KMS-11 (cell line): ENCODE measurements around the gene SKAP2.

ENCODE experiments used
- H2AFZ ChIP-seq: fragments of 200-600 bp; sonication (generic); 2 replicates; pipeline ENCODE4 v1.6.1; 2016; ENCODE audit warnings: antibody characterized with exemption, mixed run types, low read depth
- H3K27ac ChIP-seq: fragments of 200-600 bp; sonication (generic); 2 replicates; pipeline ENCODE4 v1.6.1; 2016; ENCODE audit warnings: mild to moderate bottlenecking, mixed run types
- H3K27me3 ChIP-seq: fragments of 200-600 bp; sonication (generic); 2 replicates; pipeline ENCODE4 v1.6.1; 2017; ENCODE audit warnings: mild to moderate bottlenecking, low read depth, mixed run types, moderate library complexity; ENCODE audit not compliant: insufficient read depth
- H3K36me3 ChIP-seq: fragments of 200-600 bp; sonication (generic); 2 replicates; pipeline ENCODE4 v1.6.1; 2017; ENCODE audit warnings: mild to moderate bottlenecking, mixed run types; ENCODE audit not compliant: insufficient read depth
- H3K4me1 ChIP-seq: fragments of 200-600 bp; sonication (generic); 2 replicates; pipeline ENCODE4 v1.6.1; 2016; ENCODE audit warnings: mild to moderate bottlenecking, low read depth, mixed run types; ENCODE audit not compliant: poor library complexity, severe bottlenecking
- H3K4me2 ChIP-seq: fragments of 200-600 bp; sonication (generic); 2 replicates; pipeline ENCODE4 v1.7.0; 2016; ENCODE audit warnings: mild to moderate bottlenecking, mixed run types
- H3K4me3 ChIP-seq: fragments of 200-600 bp; sonication (generic); IDR thresholded peaks from 2 replicates; pipeline ENCODE4 v1.6.1; 2017; ENCODE audit warnings: low read depth, low read length, mixed read lengths; ENCODE audit not compliant: insufficient read depth
- H3K79me2 ChIP-seq: fragments of 200-600 bp; sonication (generic); 2 replicates; pipeline ENCODE4 v1.6.1; 2016; ENCODE audit warnings: low read depth, mixed run types; ENCODE audit not compliant: insufficient read depth
- H3K9ac ChIP-seq: fragments of 200-600 bp; sonication (generic); 2 replicates; pipeline ENCODE4 v1.6.1; 2016; ENCODE audit warnings: mild to moderate bottlenecking, mixed run types
- H4K20me1 ChIP-seq: fragments of 200-600 bp; sonication (generic); 2 replicates; pipeline ENCODE4 v1.6.1; 2016; ENCODE audit warnings: mild to moderate bottlenecking, mixed run types; ENCODE audit not compliant: insufficient read depth
- CTCF ChIP-seq: fragments of 200-600 bp; sonication (generic); conservative IDR thresholded peaks from 2 replicates; pipeline ENCODE4 v1.6.1; 2017; ENCODE audit warnings: low read depth, mild to moderate bottlenecking, antibody characterized with exemption, low read length, moderate library complexity, mixed read lengths

SKAP2 gene

GRCh38 chr7:26683277-26683676 is 181.1 kb downstream of the SKAP2 start:
- no peaks in the 10 kb centered on the region for H3K36me3 ChIP-seq
- H3K27me3 ChIP-seq, result no peaks in the 10 kb centered on the region
- no peak overlapping the region for H3K9ac ChIP-seq
- H2AFZ ChIP-seq, result no peak overlapping the region
- no peak overlapping the region for H3K27ac ChIP-seq
- peaks cover 23% of the 10 kb centered on the region for H3K4me1 ChIP-seq
- no peak for TF ChIP-seq CTCF
- no peak overlapping the region for H3K4me3 ChIP-seq
- no peak overlapping the region for H3K4me2 ChIP-seq
- H4K20me1 ChIP-seq, result no peaks in the 10 kb centered on the region
- H3K79me2 ChIP-seq, result no peaks in the 10 kb centered on the region

GRCh38 chr7:26681819-26682418 is 182.5 kb downstream of the SKAP2 start:
- Histone ChIP-seq H3K79me2 (no peaks in the 10 kb centered on the region), H3K27ac (no peak overlapping the region), H3K36me3 (no peaks in the 10 kb centered on the region), H3K4me2 (no peak overlapping the region), H3K9ac (no peak overlapping the region), H3K27me3 (no peaks in the 10 kb centered on the region), H2AFZ (no peak overlapping the region), H4K20me1 (no peaks in the 10 kb centered on the region), H3K4me1 (peaks cover 20% of the 10 kb centered on the region), H3K4me3 (no peak overlapping the region)
- peak; percentile 85 for TF ChIP-seq CTCF

- peaks cover 8% of the 10 kb centered on the region for H3K4me1 ChIP-seq
- no peak for TF ChIP-seq CTCF
- H4K20me1 ChIP-seq, result no peaks in the 10 kb centered on the region
- no peaks in the 10 kb centered on the region for H3K79me2 ChIP-seq
- no peaks in the 10 kb centered on the region for H3K27me3 ChIP-seq
- H3K27ac ChIP-seq, result no peak overlapping the region
- no peak overlapping the region for H3K9ac ChIP-seq
- H3K4me3 ChIP-seq, result no peak overlapping the region
- no peak overlapping the region for H3K4me2 ChIP-seq
- H3K36me3 ChIP-seq, result no peaks in the 10 kb centered on the region
- no peak overlapping the region for H2AFZ ChIP-seq
These were observed 183.8 kb downstream of the SKAP2 start for GRCh38 chr7:26680587-26680986.

GRCh38 chr7:26675143-26675887 is 189.1 kb downstream of the SKAP2 start:
- H4K20me1 ChIP-seq, result no peaks in the 10 kb centered on the region

More at GRCh38 chr7:26675143-26675887, 189.1 kb downstream of the SKAP2 start:
- Histone ChIP-seq H2AFZ (no peak overlapping the region), H3K79me2 (no peaks in the 10 kb centered on the region), H3K36me3 (no peaks in the 10 kb centered on the region), H3K4me1 (peaks cover 5% of the 10 kb centered on the region), H3K4me3 (no peak overlapping the region), H3K27ac (no peak overlapping the region), H3K27me3 (no peaks in the 10 kb centered on the region), H3K4me2 (no peak overlapping the region), H3K9ac (no peak overlapping the region)
- no peak for TF ChIP-seq CTCF
